Stimulated activated CD8-positive, alpha-beta memory T cell treated with anti-CD3 and anti-CD28 coated beads, Interleukin-7, amount 100 ng/mL, for 4 hours (primary cell): ENCODE data around the gene RASGRP2.
A peak's percentile ranks its signal among the peaks of the same experiment; 100 is the strongest.

Experiments
- DNase-seq, 2 donors: peaks; one replicate each; pipeline ENCODE4 v3.0.0-alpha.2; 2020; ENCODE audit warnings: low read depth in 2 of 2

RASGRP2 gene

GRCh38 chr11:64742087-64742888 lies 1.7 kb downstream of the RASGRP2 start:
- no peak for DNase-seq

DNA sequence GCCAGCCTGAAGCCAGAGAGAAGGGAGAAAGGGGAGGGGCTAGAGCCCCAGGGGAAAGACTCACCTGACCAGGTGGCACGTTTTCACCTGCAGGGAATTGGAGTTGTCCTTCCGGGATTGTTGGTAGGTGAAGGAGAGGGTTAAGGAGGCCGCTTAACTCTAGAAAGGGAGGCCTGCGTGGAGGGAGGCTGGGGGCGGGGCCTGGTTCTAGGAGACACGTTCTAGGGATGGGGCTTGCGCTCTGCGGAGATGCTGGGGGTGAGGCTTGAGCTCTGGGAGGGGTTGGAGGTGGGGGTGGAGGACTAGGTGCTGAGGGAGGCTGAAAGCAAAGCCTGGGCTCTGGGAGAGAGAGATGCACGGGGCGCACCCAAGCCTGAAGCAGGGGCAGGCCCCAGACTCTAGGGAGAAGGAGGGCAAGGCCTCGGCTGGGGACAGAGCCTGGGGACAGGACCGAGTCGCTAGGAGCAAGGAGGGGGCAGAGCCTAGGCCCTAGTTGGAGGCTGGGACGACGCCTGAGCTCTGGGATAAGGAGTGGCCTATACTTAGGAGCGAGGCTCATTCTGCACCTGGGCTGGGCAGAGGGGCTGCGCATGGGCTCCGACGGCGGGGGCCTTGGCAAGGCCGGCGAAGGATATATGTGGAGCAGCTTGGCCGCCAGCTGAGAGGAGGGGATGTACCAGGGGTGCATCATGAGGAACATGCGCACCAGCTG lies 2.4 kb downstream of the RASGRP2 start:
- DNase-seq: no peak

DNA sequence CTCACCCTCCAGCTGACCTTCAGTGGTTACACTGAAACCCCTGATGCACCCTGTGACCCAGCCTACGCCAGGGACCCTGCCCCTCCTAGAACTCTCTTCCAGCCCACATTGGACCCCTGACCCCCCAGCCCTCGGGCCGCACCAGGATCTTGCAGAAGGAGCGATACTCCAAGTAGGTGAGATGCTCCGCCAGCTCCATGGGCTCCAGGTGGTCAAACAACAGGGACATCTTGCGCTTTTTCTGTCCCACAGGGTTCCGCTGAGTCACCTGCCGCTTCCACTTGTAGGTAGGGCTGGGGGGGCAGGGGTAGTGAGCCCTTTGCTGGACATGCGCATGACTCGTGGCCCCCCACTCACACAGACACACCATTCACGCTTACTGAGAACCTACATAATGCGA lies 4.1 kb downstream of the RASGRP2 start:
- no peak for DNase-seq

GRCh38 chr11:64736654-64737053 lies 7.3 kb downstream of the RASGRP2 start:
- no peak for DNase-seq

- DNase-seq: no peak
Observed at GRCh38 chr11:64735725-64736259, 8.2 kb downstream of the RASGRP2 start.

- DNase-seq: no peak
Observed at GRCh38 chr11:64734811-64735724, 8.9 kb downstream of the RASGRP2 start.

- DNase-seq: no peak
Observed at GRCh38 chr11:64731601-64732000, 12.3 kb downstream of the RASGRP2 start.

GRCh38 chr11:64729851-64730382 lies 14.0 kb downstream of the RASGRP2 start:
- no peak for DNase-seq

GRCh38 chr11:64728757-64729365 lies 15.1 kb downstream of the RASGRP2 start:
- DNase-seq: no peak

DNA sequence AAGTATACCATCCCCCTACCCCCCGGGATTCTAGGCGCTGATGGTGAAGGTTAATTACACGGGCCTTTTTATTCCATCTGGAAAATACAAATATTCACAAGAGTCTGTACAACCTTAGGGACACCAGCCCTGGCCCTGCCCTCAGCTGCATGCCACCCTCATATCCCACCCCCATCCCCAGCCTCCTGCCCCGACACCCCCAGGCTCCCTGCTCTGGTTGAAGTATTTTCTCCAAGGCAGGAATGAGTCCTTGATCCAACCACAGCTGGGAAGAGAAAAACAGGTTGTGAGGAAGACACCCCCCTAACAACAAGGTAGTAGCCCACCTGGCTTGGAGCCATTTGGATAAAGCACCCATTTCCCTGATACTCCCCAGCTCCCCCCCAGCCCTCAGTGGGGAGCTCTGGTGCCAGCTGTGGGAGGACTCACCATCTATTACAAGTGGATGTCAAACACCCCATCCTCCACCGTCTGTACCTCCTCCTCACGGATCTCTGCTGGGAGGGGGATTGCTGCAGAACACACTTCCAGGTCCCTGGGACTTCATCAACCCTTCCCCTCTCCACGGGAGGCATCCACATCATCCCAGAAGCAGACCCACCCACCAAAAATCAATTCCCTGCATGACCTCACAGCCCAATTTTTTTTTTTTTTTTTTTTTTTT lies 16.9 kb downstream of the RASGRP2 start:
- DNase-seq: no peak

- DNase-seq: no peak
Observed at GRCh38 chr11:64726211-64726641, 17.7 kb downstream of the RASGRP2 start.

DNA sequence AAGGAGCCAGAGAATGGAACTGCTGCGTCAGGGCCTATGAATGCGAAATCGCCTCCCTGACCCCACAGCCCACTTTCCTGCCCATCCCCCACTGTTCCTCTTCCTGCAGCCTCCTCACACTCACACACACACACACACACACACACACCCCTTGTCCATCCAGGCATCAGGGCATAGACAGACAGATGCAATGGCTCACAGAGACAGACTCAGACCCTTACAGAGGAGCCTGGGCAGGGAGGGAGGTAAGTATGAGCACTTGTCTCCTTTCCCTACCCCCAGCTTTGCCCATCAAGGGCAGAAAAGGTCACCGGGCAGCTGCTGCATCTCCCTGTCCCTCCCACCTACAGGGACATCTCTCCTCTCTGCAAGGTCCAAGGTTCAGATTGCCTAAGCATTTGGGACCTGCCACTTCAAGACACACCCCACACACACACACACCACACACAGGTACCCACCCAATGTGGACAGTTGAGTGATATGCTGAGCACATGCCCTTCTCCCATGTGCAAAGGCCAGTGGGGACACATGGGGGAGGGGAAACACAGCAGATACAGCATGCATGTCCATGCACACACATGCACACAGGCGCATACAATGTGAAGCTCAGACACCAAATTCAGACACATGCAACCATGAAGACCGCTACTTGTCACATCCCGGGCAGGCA lies 18.9 kb downstream of the RASGRP2 start:
- no peak for DNase-seq

- no peak for DNase-seq
Observed at GRCh38 chr11:64723907-64724862, 19.8 kb downstream of the RASGRP2 start.

DNA sequence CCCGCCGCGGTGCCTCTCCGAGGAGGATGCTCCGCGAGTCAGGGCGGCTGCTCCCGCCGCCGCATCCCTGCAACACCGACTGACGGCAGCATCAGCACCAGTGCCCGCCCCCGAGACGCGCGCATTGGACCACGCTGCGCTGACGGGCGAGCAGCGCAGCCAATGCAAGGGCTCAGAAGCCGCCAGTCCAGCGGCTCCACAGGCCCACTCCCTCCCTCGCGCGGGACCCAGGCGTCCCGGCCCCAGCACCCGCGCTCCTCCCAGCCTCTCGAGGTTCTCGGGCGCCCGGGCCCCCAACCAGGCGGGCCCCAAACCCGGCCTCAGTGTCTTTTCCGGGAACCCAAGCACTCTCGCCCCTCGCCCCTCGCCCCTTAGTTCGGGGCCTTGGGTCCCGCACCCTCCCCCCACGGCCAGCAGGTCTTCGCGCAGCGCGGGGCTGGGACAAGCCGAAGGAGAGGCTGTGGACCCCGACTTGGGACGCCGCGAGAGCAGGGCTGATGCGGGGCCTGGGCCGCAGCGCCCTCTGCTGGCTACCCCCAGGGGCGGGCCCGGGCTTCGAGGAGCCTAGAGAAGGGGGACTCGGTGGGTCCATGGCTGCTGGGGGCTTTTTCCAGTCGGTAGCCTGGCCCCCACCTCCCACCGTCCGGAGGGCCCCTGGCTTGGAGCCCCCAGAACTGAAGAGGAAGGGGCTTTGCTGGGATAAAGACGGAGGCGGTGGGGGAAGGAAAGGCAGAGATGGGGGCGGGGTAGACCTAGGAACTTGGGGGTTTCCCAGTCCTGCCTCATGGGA lies 20.6 kb downstream of the RASGRP2 start, which contains the start of gene NRXN2:
Gene NRXN2, minus strand, starts transcription at position 81 of the 790 bp plus-strand sequence. CDS start 9,498 bp downstream, outside the sequence.
- DNase-seq: peak; percentile 62 to 80

GRCh38 chr11:64722141-64723065 lies 21.5 kb downstream of the RASGRP2 start:
- DNase-seq: no peak

GRCh38 chr11:64721359-64721699 lies 22.6 kb downstream of the RASGRP2 start:
- DNase-seq: no peak
